ENCODE data around the gene EXOC3L4. TPM values are rescaled to one million over a fixed set of nuclear protein-coding genes. Genes with fewer than 3 reads are reported as not detected.

Gene EXOC3L4
- total RNA-seq, 1 donor from 2014 or later: not detected

GRCh38 chr14:103091041-103091882 lies 3.3 kb upstream of the EXOC3L4 start:
- peak in 1 of 2 donors; percentile 29 for DNase-seq (ENCODE audit: low read depth in 2 of 2)

GRCh38 chr14:103091883-103092222 lies 2.7 kb upstream of the EXOC3L4 start:
- no peak for DNase-seq (ENCODE audit: low read depth in 2 of 2)

GRCh38 chr14:103093856-103094405 lies 594 bp upstream of the EXOC3L4 start:
- no peak for DNase-seq (ENCODE audit: low read depth in 2 of 2)

- no peak for DNase-seq (ENCODE audit: low read depth in 2 of 2)
Measured at GRCh38 chr14:103095210-103095778, 769 bp downstream of the EXOC3L4 start.

GRCh38 chr14:103096387-103096786 lies 1.9 kb downstream of the EXOC3L4 start:
- no peak for DNase-seq (ENCODE audit: low read depth in 2 of 2)

GRCh38 chr14:103097244-103097993 lies 2.9 kb downstream of the EXOC3L4 start:
- no peak for DNase-seq (ENCODE audit: low read depth in 2 of 2)

- no peak for DNase-seq (ENCODE audit: low read depth in 2 of 2)
Measured at GRCh38 chr14:103097994-103098957, 3.8 kb downstream of the EXOC3L4 start.

- no peak for DNase-seq (ENCODE audit: low read depth in 2 of 2)
Measured at GRCh38 chr14:103099081-103099732, 4.7 kb downstream of the EXOC3L4 start.

- no peak for DNase-seq (ENCODE audit: low read depth in 2 of 2)
Measured at GRCh38 chr14:103099733-103100280, 5.3 kb downstream of the EXOC3L4 start.

- no peak for DNase-seq (ENCODE audit: low read depth in 2 of 2)
Measured at GRCh38 chr14:103100281-103101121, 6.0 kb downstream of the EXOC3L4 start.

GRCh38 chr14:103101257-103101962 lies 6.9 kb downstream of the EXOC3L4 start:
- DNase-seq (ENCODE audit: low read depth in 2 of 2): no peak

GRCh38 chr14:103101963-103102688 lies 7.6 kb downstream of the EXOC3L4 start:
- DNase-seq (ENCODE audit: low read depth in 2 of 2): peak in 1 of 2 donors; percentile 46

GRCh38 chr14:103102689-103103260 lies 8.2 kb downstream of the EXOC3L4 start:
- no peak for DNase-seq (ENCODE audit: low read depth in 2 of 2)

- DNase-seq (ENCODE audit: low read depth in 2 of 2): peak in 1 of 2 donors; percentile 25
Measured at GRCh38 chr14:103103461-103104388, 9.2 kb downstream of the EXOC3L4 start.

GRCh38 chr14:103104389-103104653 lies 9.8 kb downstream of the EXOC3L4 start:
- DNase-seq (ENCODE audit: low read depth in 2 of 2): no peak

- DNase-seq (ENCODE audit: low read depth in 2 of 2): peak in 1 of 2 donors; percentile 45
Measured at GRCh38 chr14:103104654-103105452, 10.3 kb downstream of the EXOC3L4 start.

Data from dermis microvascular lymphatic vessel endothelial cell (primary cell).